ENCODE measurements around the gene VSTM2L.

Gene VSTM2L

DNA sequence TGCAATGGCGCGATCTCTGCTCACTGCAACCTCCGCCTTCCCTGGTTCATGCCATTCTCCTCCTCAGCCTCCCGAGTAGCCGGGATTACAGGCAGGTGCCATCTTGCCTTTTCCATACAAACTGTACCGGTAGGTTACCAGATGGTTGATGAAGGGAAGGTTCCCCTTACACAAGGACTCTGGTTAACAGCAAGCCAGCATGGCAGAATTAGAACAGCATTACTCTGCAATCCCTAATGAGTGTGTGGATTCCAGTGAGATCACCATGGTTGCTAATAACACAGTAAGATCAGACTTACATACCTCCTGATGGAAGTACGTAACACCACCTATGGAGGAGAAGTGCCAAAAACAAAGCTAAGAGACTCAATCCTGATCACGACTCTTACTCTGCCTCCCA is 78.6 kb downstream of the VSTM2L start:
- Histone ChIP-seq H3K27me3 (ENCODE audit: insufficient read depth, poor library complexity, severe bottlenecking) (no peaks in the 10 kb centered on the region), H3K27ac (ENCODE audit: poor library complexity, severe bottlenecking) (no peak overlapping the region), H3K4me1 (ENCODE audit: insufficient read depth, poor library complexity, severe bottlenecking) (no peaks in the 10 kb centered on the region), H3K4me3 (ENCODE audit: severe bottlenecking) (no peak overlapping the region), H3K36me3 (ENCODE audit: low read depth) (peaks cover 39% of the 10 kb centered on the region), H3K9me3 (ENCODE audit: severe bottlenecking) (no peaks in the 10 kb centered on the region)
- DNase-seq (ENCODE audit: low spot score) (no peak), ATAC-seq (ENCODE audit: low read depth) (no peak)
- TF ChIP-seq, protein P1, sequence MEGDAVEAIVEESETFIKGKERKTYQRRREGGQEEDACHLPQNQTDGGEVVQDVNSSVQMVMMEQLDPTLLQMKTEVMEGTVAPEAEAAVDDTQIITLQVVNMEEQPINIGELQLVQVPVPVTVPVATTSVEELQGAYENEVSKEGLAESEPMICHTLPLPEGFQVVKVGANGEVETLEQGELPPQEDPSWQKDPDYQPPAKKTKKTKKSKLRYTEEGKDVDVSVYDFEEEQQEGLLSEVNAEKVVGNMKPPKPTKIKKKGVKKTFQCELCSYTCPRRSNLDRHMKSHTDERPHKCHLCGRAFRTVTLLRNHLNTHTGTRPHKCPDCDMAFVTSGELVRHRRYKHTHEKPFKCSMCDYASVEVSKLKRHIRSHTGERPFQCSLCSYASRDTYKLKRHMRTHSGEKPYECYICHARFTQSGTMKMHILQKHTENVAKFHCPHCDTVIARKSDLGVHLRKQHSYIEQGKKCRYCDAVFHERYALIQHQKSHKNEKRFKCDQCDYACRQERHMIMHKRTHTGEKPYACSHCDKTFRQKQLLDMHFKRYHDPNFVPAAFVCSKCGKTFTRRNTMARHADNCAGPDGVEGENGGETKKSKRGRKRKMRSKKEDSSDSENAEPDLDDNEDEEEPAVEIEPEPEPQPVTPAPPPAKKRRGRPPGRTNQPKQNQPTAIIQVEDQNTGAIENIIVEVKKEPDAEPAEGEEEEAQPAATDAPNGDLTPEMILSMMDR (IDR thresholded peaks at IDR 0.05; ENCODE audit: poor library complexity, severe bottlenecking): no peak

DNA sequence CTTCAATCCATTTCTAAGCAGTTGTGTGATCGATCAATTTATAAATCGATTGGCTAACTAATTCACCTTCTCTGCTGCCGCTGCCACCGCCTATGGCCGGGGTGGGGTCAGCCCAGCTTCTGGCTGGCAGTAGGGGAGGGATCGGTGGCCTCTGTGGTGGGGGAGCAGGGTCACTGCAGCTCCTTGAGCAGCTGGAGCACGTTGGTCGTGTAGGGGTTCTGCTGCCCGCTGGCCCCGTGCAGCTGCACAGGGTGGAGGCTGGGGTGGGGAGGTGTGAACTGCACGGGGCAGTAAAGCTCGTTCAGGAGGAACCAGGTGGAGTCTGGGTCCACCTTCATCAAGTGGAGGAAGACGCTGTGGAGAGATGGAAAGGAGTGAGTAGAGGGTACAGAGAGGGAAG is 80.4 kb downstream of the VSTM2L start:
- TF ChIP-seq, protein P1 (IDR thresholded peaks at IDR 0.05; ENCODE audit: poor library complexity, severe bottlenecking): no peak
- ATAC-seq (ENCODE audit: low read depth) (no peak; the same call in 2 of the 3 replicates), DNase-seq (ENCODE audit: low spot score) (no peak)
- Histone ChIP-seq H3K36me3 (ENCODE audit: low read depth) (peaks cover 50% of the 10 kb centered on the region), H3K9me3 (ENCODE audit: severe bottlenecking) (no peaks in the 10 kb centered on the region), H3K27me3 (ENCODE audit: insufficient read depth, poor library complexity, severe bottlenecking) (no peaks in the 10 kb centered on the region), H3K4me3 (ENCODE audit: severe bottlenecking) (no peak overlapping the region), H3K27ac (ENCODE audit: poor library complexity, severe bottlenecking) (no peak overlapping the region), H3K4me1 (ENCODE audit: insufficient read depth, poor library complexity, severe bottlenecking) (no peaks in the 10 kb centered on the region)

DNA sequence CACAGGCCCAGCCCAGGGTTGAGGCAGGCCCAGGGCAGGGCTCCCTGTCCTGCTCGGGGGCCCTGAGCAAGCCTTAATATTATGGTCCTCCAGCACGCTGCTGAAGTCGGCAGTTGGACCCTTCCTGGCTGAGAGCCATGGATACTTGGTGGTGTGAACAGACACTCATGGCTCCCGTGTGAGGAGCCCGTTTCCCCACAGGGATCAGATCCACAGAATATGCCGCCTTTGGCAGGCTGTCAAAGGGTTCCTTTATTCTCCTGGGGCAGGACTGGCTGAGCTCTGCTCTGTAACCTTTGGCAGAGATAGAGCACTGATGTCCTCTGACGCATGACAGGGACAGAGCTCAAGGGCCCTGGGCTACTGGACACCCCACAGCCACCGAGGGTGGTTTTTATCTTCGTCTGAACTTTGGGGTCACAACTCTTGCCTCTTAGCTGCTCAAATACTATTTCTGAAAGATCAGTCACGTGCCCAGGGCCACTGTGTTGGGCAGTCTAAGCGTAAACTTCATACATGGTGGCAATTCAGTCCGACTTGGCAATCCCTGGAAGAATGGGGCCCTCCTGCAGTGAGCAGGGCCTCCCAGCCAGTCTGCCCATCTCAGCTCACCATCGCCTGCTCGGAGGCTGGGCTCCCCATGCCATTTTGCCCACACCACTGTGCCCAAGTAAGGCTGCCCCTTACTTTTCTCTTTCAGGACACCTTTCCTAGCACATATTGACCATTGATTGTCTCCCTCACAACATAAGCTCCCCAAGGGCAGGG is 81.3 kb downstream of the VSTM2L start:
- no peak overlapping the region for H3K4me3 ChIP-seq (ENCODE audit: severe bottlenecking)
- H3K27ac ChIP-seq (ENCODE audit: poor library complexity, severe bottlenecking): no peak overlapping the region

DNA sequence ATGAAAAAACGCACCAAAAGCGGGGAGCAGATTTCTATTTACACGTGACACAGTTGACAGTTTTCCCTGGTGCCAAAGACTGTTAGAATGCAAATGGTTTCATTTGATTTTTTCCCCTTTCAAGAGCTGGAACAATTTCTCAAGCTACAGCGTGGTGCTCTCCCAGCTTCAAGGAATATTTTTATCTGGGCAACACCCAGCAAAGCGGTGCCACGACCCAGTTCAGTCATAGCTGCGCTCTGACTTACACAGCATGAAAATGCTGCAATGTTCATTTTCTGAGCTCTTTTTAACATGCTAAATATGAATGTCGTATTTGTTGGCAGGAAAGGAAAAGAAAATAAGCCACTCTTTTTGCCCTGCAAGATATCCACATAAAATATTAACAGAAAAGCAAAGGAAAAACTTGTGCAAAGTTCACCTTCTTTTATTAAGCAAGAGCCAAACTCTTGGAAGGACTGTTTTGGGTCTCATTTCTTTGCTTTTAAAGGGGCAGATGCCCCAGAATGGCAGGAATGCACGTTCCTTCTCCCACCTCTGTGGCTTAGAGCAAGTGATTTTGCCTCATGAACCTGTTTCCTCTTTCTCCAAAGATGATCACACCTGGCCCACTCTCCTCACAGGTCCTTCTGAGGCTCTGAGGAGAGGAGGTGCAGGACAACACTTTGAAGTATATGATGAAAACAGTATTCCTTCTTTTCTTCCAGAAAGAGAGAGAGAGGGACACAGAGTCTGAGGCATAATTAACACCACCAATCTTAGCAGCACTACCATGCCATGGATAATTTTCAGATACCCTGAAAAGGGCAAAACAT is 83.3 kb downstream of the VSTM2L start:
- DNase-seq (ENCODE audit: low spot score): no peak
- H3K9me3 ChIP-seq (ENCODE audit: severe bottlenecking): no peaks in the 10 kb centered on the region
- H3K4me1 ChIP-seq (ENCODE audit: insufficient read depth, poor library complexity, severe bottlenecking): peaks cover 21% of the 10 kb centered on the region
- H3K36me3 ChIP-seq (ENCODE audit: low read depth): peaks cover 72% of the 10 kb centered on the region
- no peak overlapping the region for H3K27ac ChIP-seq (ENCODE audit: poor library complexity, severe bottlenecking)
- H3K4me3 ChIP-seq (ENCODE audit: severe bottlenecking): no peak overlapping the region
- TF ChIP-seq, protein P1 (IDR thresholded peaks at IDR 0.05; ENCODE audit: poor library complexity, severe bottlenecking): no peak
- no peaks in the 10 kb centered on the region for H3K27me3 ChIP-seq (ENCODE audit: insufficient read depth, poor library complexity, severe bottlenecking)
- no peak for ATAC-seq (ENCODE audit: low read depth)

More for the DNA sequence above, 81.3 kb downstream of the VSTM2L start:
- no peaks in the 10 kb centered on the region for H3K9me3 ChIP-seq (ENCODE audit: severe bottlenecking)
- H3K27me3 ChIP-seq (ENCODE audit: insufficient read depth, poor library complexity, severe bottlenecking): no peaks in the 10 kb centered on the region
- no peak for DNase-seq (ENCODE audit: low spot score)
- peaks cover 59% of the 10 kb centered on the region for H3K36me3 ChIP-seq (ENCODE audit: low read depth)
- ATAC-seq (ENCODE audit: low read depth): peak; percentile 4; the same call in 1 of the 3 replicates
- TF ChIP-seq, protein P1 (IDR thresholded peaks at IDR 0.05; ENCODE audit: poor library complexity, severe bottlenecking): no peak
- peaks cover under 1% of the 10 kb centered on the region for H3K4me1 ChIP-seq (ENCODE audit: insufficient read depth, poor library complexity, severe bottlenecking)
